GM18520 (cell line): ENCODE data around the gene TMEM11.

Experiments
- ATAC-seq: cut with Tn5 transposase; IDR thresholded peaks from one replicate; pipeline ENCODE4 v1.9.1; 2021; ENCODE audit not compliant: unreplicated experiment

The TMEM11 gene

GRCh38 chr17:21186399-21187187 is 27.4 kb downstream of the TMEM11 start:
- ATAC-seq: no peak

- ATAC-seq: no peak
Observed at GRCh38 chr17:21185061-21185460, 28.9 kb downstream of the TMEM11 start.

- no peak for ATAC-seq
Observed at GRCh38 chr17:21184570-21184969, 29.4 kb downstream of the TMEM11 start.

- no peak for ATAC-seq
Observed at GRCh38 chr17:21183468-21183867, 30.5 kb downstream of the TMEM11 start.

GRCh38 chr17:21177854-21178600 is 35.9 kb downstream of the TMEM11 start:
- ATAC-seq: no peak

GRCh38 chr17:21177401-21177800 is 36.6 kb downstream of the TMEM11 start:
- ATAC-seq: no peak

- no peak for ATAC-seq
Observed at GRCh38 chr17:21176773-21177395, 37.1 kb downstream of the TMEM11 start.

GRCh38 chr17:21174713-21175112 is 39.2 kb downstream of the TMEM11 start:
- no peak for ATAC-seq

GRCh38 chr17:21174186-21174585 is 39.8 kb downstream of the TMEM11 start:
- ATAC-seq: no peak

GRCh38 chr17:21173543-21173942 is 40.4 kb downstream of the TMEM11 start:
- ATAC-seq: no peak

GRCh38 chr17:21172846-21173245 is 41.1 kb downstream of the TMEM11 start:
- ATAC-seq: no peak

- no peak for ATAC-seq
Observed at GRCh38 chr17:21171970-21172510, 41.9 kb downstream of the TMEM11 start.

- no peak for ATAC-seq
Observed at GRCh38 chr17:21171309-21171922, 42.5 kb downstream of the TMEM11 start.

GRCh38 chr17:21170809-21171208 is 43.2 kb downstream of the TMEM11 start:
- no peak for ATAC-seq

GRCh38 chr17:21169496-21169895 is 44.5 kb downstream of the TMEM11 start:
- no peak for ATAC-seq

- no peak for ATAC-seq
Observed at GRCh38 chr17:21168555-21168865, 45.5 kb downstream of the TMEM11 start.

GRCh38 chr17:21167303-21167702 is 46.7 kb downstream of the TMEM11 start:
- no peak for ATAC-seq

GRCh38 chr17:21166595-21167210 is 47.3 kb downstream of the TMEM11 start:
- ATAC-seq: no peak

GRCh38 chr17:21165922-21166594 is 47.9 kb downstream of the TMEM11 start:
- no peak for ATAC-seq

GRCh38 chr17:21164620-21165019 is 49.3 kb downstream of the TMEM11 start:
- no peak for ATAC-seq
